K562 treated with DMSO at 1 percent for 4 hours (cell line): ENCODE results near the gene LRRTM1. TPM values are rescaled to one million over a fixed set of nuclear protein-coding genes. Genes with fewer than 3 reads are reported as not detected.

Source experiments
- total RNA-seq: library from RNA; unstranded; fragments of 300-600 nt; gene quantifications from 2 replicates; pipeline ENCODE4 v1.2.3, GENCODE V29; 2022; ENCODE audit not compliant: insufficient read depth

The LRRTM1 gene
- total RNA-seq = 0.67 and 1.6 TPM in 2 replicates

GRCh38 chr2:80303909-80304837 lies at the start of gene LRRTM1:
Gene LRRTM1 (minus strand): TSS chr2:80304752. CDS start chr2:80303819, 933 bp downstream.

